ENCODE data around the gene KIRREL1.
A peak's percentile ranks its signal among the peaks of the same experiment; 100 is the strongest.
"Not testable (repeated sequence)": the region's sequence is repeated elsewhere in the genome, so short reads cannot be mapped to it uniquely, and the experiment has no call there.

KIRREL1 gene

DNA sequence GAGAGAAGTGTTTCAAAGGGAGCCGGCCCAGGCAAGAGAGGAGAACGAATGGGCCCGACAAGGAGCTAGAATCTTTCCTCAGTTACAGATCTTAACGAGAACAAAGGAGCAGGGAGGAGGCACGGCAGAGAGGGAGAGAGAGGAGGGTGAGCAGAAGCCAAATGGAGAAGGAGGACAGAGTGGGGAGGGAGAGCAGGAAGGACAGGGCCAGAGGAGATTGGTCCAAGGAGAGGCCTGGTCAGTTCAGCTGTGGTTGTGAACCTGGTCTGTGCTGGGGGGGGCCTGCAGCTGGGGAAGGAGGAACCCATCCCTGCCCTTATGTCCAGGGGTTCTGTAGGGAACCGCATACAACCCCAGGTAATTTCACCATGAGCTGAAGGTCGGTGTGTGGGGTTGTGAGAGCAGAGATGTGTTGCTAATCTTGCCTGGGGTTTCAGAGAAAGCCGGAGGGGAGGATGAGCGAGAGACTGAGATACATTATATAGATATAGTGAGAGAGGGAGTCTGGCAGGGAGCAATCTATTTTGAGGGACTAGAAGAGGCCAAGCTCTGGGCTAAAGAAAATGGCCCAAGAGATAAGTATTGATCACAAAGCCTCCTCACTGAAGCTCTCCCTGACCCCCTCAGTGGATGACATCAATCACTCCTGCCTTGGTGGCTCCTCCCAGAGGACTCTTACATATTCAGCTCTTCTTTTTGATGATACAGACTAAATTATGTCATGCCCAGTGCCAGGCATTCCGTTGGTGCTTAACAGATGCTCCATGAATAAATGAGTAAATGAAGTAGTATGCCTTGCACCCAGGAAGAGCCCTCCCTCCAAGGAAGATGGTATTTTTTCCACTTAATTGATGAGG is 123.1 kb downstream of the KIRREL1 start:
- no peak for FAIRE-seq
- no peak for TF ChIP-seq POLR2A (IDR thresholded peaks at IDR 0.05; ENCODE audit: low read depth, low read length)
- no peak for DNase-seq (ENCODE audit: insufficient read length, low spot score)

GRCh38 chr1:158117854-158118704 is 124.6 kb downstream of the KIRREL1 start:
- DNase-seq (ENCODE audit: insufficient read length, low spot score) (peak; percentile 91), FAIRE-seq (no peak)
- no peak for TF ChIP-seq POLR2A (IDR thresholded peaks at IDR 0.05; ENCODE audit: low read depth, low read length)

DNA sequence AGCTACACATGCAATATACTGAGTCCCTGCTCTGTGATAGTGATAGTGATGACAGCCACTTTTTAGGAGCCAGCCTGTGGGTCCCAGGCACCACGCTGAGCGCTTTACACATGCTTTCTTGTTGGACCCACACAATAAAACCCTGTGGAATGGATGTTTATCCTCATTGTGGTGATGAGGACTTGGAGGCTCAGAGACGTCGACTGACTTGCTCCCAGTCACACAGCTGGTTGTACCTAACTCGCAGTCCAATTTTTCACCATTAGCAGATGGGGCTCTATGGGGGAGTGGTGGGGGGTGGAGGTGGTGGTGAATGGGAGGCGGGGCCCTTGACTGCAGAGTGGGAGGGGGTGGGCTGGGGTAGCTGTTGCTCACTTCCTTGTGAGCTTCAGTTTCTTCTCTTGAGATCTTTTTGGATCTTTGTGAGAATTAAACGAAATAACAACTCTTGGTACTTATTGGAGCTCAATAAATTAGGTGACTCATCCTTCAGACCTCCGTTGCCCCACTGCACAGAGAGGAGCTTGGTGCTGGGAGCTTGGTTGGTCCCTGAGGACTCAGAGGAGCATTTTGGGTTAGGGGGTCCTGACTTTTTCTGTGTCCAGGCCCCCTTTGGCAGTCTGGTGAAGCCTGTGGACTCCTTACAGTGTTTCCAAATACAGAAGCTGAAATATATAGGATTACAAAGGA is 125.4 kb downstream of the KIRREL1 start:
- DNase-seq (ENCODE audit: insufficient read length, low spot score) (no peak), FAIRE-seq (no peak)
- TF ChIP-seq POLR2A (IDR thresholded peaks at IDR 0.05; ENCODE audit: low read depth, low read length): no peak

GRCh38 chr1:158119976-158120653 is 126.7 kb downstream of the KIRREL1 start:
- no peak for TF ChIP-seq POLR2A (IDR thresholded peaks at IDR 0.05; ENCODE audit: low read depth, low read length)
- FAIRE-seq: no peak

DNA sequence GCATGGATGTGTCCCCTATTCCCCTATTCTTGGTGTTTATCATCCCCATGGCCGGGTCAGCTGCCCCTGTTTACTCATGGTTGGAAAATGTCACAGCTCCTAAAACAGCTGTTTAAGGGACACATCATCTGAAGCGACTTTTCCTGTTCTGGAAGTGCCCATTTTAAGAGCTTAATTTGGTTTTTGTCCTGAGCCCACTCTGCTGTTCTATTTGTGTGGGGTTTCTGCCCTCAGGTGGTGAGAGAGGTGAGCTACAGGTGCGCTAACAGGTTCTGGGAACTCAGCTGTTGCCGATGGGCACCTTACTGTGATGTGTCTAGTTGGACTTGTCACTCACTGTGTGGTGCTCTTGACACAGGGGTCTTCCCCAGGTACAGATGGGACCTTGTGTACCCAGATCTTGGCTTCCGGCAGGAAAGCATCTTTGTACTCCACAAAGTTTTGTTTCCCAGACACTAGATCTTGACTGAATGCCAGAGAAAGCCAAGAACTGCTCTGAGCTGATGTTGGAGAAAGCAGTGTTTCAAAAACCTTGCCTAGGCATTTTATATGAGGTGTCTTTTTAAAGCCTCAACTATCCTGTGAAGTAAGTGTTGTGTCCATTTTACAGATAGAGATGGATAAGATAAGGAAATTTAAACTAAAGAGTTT is 128.3 kb downstream of the KIRREL1 start:
- DNase-seq (ENCODE audit: insufficient read length, low spot score): no peak
- no peak for TF ChIP-seq POLR2A (IDR thresholded peaks at IDR 0.05; ENCODE audit: low read depth, low read length)
- no peak for FAIRE-seq

More at GRCh38 chr1:158119976-158120653, 126.7 kb downstream of the KIRREL1 start:
- DNase-seq (ENCODE audit: insufficient read length, low spot score): no peak

DNA sequence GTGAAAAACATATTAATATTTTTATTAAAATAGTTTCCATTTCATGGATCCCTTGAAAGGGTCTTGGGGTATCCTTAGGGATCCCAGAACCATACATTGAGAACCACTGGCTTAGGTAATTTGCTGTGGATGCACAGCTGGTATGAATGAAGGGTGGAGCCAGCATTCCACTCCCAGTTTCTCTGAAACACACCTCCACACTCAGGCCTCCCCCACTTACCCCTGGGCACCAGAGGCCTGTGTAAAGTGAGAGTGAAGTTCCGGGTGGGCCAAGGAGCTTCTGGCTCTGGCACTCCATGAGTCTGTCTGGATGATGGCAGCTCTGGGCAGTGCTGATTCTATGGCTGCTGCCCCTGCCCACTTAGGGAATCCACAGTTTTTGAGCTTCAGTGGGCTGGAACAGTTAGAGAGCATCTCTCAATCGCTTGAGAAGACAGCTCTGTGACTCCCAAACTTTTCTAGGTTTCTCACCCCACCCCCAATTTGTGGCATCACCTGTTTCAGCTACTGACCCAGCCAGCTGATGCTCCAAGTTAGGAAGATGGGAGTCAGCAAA is 129.5 kb downstream of the KIRREL1 start:
- FAIRE-seq (no peak), DNase-seq (ENCODE audit: insufficient read length, low spot score) (no peak)
- TF ChIP-seq POLR2A (IDR thresholded peaks at IDR 0.05; ENCODE audit: low read depth, low read length): no peak

DNA sequence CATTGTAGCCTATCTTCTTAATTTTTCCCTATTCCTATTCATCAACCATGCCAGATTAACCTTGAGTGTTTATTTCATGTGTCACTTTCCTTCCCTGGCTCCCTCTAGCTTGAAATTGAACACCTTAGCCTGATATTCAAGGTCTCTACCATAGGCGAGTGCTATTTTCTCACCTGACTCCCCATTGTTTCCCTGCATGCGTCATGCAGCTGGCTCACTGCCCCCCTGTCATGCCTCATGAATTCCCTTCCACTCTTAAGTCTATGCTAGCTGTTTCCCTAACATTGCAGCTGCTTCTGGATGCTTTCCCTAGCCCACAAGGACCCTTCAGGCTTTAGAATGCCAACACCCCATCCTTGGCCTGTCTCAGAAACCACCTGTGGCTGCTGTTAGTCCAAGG is 130.6 kb downstream of the KIRREL1 start:
- no peak for TF ChIP-seq POLR2A (IDR thresholded peaks at IDR 0.05; ENCODE audit: low read depth, low read length)
- DNase-seq (ENCODE audit: insufficient read length, low spot score): no peak
- FAIRE-seq: no peak

GRCh38 chr1:158124999-158125398 is 131.6 kb downstream of the KIRREL1 start:
- DNase-seq (ENCODE audit: insufficient read length, low spot score) (peak; percentile 73), FAIRE-seq (peak; percentile 71)
- no peak for TF ChIP-seq POLR2A (IDR thresholded peaks at IDR 0.05; ENCODE audit: low read depth, low read length)

GRCh38 chr1:158126425-158126824 is 133.0 kb downstream of the KIRREL1 start:
- no peak for DNase-seq (ENCODE audit: insufficient read length, low spot score)
- FAIRE-seq: no peak
- no peak for TF ChIP-seq POLR2A (IDR thresholded peaks at IDR 0.05; ENCODE audit: low read depth, low read length)

DNA sequence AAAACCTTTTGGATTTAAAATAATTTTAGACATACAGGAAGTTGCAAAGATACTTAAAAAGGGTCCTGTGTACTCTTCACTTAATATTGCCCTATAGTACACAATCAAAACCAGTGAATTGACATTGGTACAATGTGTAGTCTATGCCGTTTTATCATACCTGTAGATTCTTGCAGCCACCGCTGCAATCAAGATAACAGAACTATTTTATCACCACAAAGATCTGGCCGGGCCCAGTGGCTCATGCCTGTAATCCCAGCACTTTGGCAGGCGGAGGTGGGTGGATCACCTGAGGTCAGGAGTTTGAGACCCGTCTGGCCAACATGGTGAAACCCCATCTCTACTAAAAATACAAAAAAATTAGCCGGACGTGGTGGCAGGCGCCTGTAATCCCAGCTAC is 135.1 kb downstream of the KIRREL1 start:
- not testable (repeated sequence) for DNase-seq (ENCODE audit: insufficient read length, low spot score); FAIRE-seq

DNA sequence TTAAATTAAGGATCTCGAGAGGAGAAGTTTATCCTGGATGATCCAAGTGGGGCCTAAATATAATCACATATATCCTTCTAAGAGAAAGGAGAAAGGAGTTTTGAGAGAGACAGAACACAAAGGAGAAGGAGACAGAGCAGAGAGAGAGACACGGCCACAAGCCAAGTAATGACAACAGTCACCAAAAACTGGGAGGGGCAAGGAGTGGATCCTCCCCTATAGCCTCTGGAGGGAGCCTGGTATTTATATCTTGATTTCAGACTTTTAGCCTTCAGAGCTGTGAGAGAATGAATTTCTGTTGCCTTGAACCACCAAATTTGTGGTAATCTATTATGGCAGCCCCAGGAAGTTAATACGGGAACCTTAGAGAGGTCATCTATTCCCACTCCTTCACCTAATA is 137.8 kb downstream of the KIRREL1 start:
- TF ChIP-seq POLR2A (IDR thresholded peaks at IDR 0.05; ENCODE audit: low read depth, low read length): no peak
- DNase-seq (ENCODE audit: insufficient read length, low spot score) (no peak), FAIRE-seq (no peak)

GRCh38 chr1:158140764-158141192 is 147.3 kb downstream of the KIRREL1 start:
- TF ChIP-seq POLR2A (IDR thresholded peaks at IDR 0.05; ENCODE audit: low read depth, low read length): no peak
- DNase-seq (ENCODE audit: insufficient read length, low spot score): no peak
- FAIRE-seq: no peak

Measured in H54 (cell line).